ENCODE measurements around the gene FBLIM1. TPM values are rescaled to one million over a fixed set of nuclear protein-coding genes. Genes with fewer than 3 reads are reported as not detected.

Gene FBLIM1
- total RNA-seq, 3 donors from 2014 or later = 154 to 268 (median 260) TPM

GRCh38 chr1:15723631-15724246 is 34.9 kb upstream of the FBLIM1 start:
- Histone ChIP-seq H3K36me3 (ENCODE audit: low read depth) (peaks cover 7% of the 10 kb centered on the region), H3K9me3 (no peaks in the 10 kb centered on the region), H3K4me3 (no peak overlapping the region), H3K4me1 (ENCODE audit: low read depth) (no peaks in the 10 kb centered on the region)
- ATAC-seq = no peak
- no peak for TF ChIP-seq CTCF (IDR thresholded peaks at IDR 0.05)
- no peak for DNase-seq
- intact Hi-C loops (cut with DNase I, micrococcal nuclease) = no loop called here

- intact Hi-C loops (cut with DNase I, micrococcal nuclease) = no loop called here
- H3K9me3 ChIP-seq = no peaks in the 10 kb centered on the region
- H3K4me1 ChIP-seq (ENCODE audit: low read depth) = no peaks in the 10 kb centered on the region
- H3K36me3 ChIP-seq (ENCODE audit: low read depth) = peaks cover 7% of the 10 kb centered on the region
- TF ChIP-seq CTCF (IDR thresholded peaks at IDR 0.05) = no peak
- H3K4me3 ChIP-seq = no peak overlapping the region
- DNase-seq (no peak), ATAC-seq (no peak)
These were observed 33.4 kb upstream of the FBLIM1 start for GRCh38 chr1:15724949-15725880.

- TF ChIP-seq CTCF (IDR thresholded peaks at IDR 0.05) = no peak
- Histone ChIP-seq H3K36me3 (ENCODE audit: low read depth) (peaks cover 7% of the 10 kb centered on the region), H3K9me3 (no peaks in the 10 kb centered on the region), H3K4me1 (ENCODE audit: low read depth) (no peaks in the 10 kb centered on the region), H3K4me3 (no peak overlapping the region)
- intact Hi-C loops (cut with DNase I, micrococcal nuclease) = no loop called here
- ATAC-seq = no peak
- DNase-seq = no peak
These were observed 32.1 kb upstream of the FBLIM1 start for GRCh38 chr1:15726508-15726907.

GRCh38 chr1:15727021-15727420 is 31.6 kb upstream of the FBLIM1 start:
- H3K4me1 ChIP-seq (ENCODE audit: low read depth) = no peaks in the 10 kb centered on the region
- DNase-seq = no peak
- H3K9me3 ChIP-seq = no peaks in the 10 kb centered on the region
- intact Hi-C loops (cut with DNase I, micrococcal nuclease) = no loop called here
- H3K4me3 ChIP-seq = no peak overlapping the region
- ATAC-seq = no peak
- peaks cover 7% of the 10 kb centered on the region for H3K36me3 ChIP-seq (ENCODE audit: low read depth)
- TF ChIP-seq CTCF (IDR thresholded peaks at IDR 0.05) = no peak

GRCh38 chr1:15727424-15727823 is 31.2 kb upstream of the FBLIM1 start:
- Histone ChIP-seq H3K4me3 (no peak overlapping the region), H3K36me3 (ENCODE audit: low read depth) (peaks cover 7% of the 10 kb centered on the region), H3K9me3 (no peaks in the 10 kb centered on the region), H3K4me1 (ENCODE audit: low read depth) (no peaks in the 10 kb centered on the region)
- DNase-seq (no peak), ATAC-seq (no peak)
- intact Hi-C loops (cut with DNase I, micrococcal nuclease) = no loop called here
- TF ChIP-seq CTCF (IDR thresholded peaks at IDR 0.05) = no peak
